K562 (cell line): ENCODE data around the gene TMEM209. TPM values are rescaled to one million over a fixed set of nuclear protein-coding genes. Genes with fewer than 3 reads are reported as not detected.
A peak's percentile ranks its signal among the peaks of the same experiment; 100 is the strongest.

Experiments used
- ATAC-seq: fragments of 200-7000 bp; cut with Tn5 transposase; 3 replicates; pipeline ENCODE4 v1.9.1; 2020; ENCODE audit warnings: moderate library complexity
- BruUV-seq: library from RNA; stranded (reverse); fragments of 400-500 nt; replicated peaks from 2 replicates; lab custom pipeline; 2021; lab: Mats Ljungman, UMichigan
- CTCF ChIA-PET: fragments of 300-600 bp; formaldehyde crosslinking; extraction: SDS; loops from one replicate; lab custom pipeline; 2021; ENCODE audit warnings: low intra/inter-chr PET ratio; lab: Yijun Ruan, JAX
- POLR2A ChIA-PET: fragments of 300-600, 350-650 bp; sonication (Branson Sonifier 250); formaldehyde crosslinking; extraction: SDS; loops from one replicate; lab custom pipeline; 2021; ENCODE audit warnings: antibody characterized with exemption, inconsistent platforms; lab: Yijun Ruan, JAX
- DNase-seq, 4 experiments: peaks; one replicate each; pipeline versions ENCODE4 v3.0.0 to v3.0.0-alpha.2; 2011 to 2018; ENCODE audit warnings: low spot score in 3 of 4, mixed read lengths in 3 of 4; ENCODE audit errors: extremely low read depth in 1 of 4
- FAIRE-seq: peaks from 2 replicates; lab custom pipeline; 2011; peaks lifted over from hg19 to GRCh38; lab: Jason Lieb, UNC
- H2AFZ ChIP-seq: 2 replicates; pipeline ENCODE4 v1.6.0; 2011; ENCODE audit warnings: low read depth, low read length, control low read depth, inconsistent platforms
- H3K27ac ChIP-seq: fragments of 200-600 bp; 3 replicates; pipeline ENCODE4 v1.8.0; 2011; ENCODE audit warnings: low read depth, mild to moderate bottlenecking, control low read depth, inconsistent platforms, low read length, moderate library complexity, mixed read lengths; ENCODE audit errors: extremely low read depth
- H3K27me3 ChIP-seq, 2 experiments: fragments of 300-600 bp in 1 of 2; 2 replicates in 1 of 2; 3 replicates in 1 of 2; pipeline versions ENCODE4 v1.6.0 to v1.8.0; 2011; ENCODE audit warnings: inconsistent platforms in 2 of 2, low read length in 2 of 2, mild to moderate bottlenecking in 1 of 2, mixed read lengths in 1 of 2, moderate library complexity in 1 of 2; ENCODE audit not compliant: control insufficient read depth in 2 of 2, insufficient read depth in 2 of 2
- H3K36me3 ChIP-seq: fragments of 300-600 bp; 3 replicates; pipeline ENCODE4 v1.8.0; 2011; ENCODE audit warnings: mild to moderate bottlenecking, low read length, inconsistent platforms; ENCODE audit not compliant: control insufficient read depth, insufficient read depth
- H3K4me1 ChIP-seq, 2 experiments: fragments of 200-600 bp in 1 of 2; replicated peaks in 1 of 2; 2 replicates in 1 of 2; 3 replicates in 1 of 2; pipeline versions ENCODE4 v1.5.1 to v1.8.0; 2011; ENCODE audit warnings: inconsistent platforms in 2 of 2, low read length in 2 of 2, mild to moderate bottlenecking in 1 of 2, mixed read lengths in 1 of 2, moderate library complexity in 1 of 2; ENCODE audit not compliant: control insufficient read depth in 2 of 2, insufficient read depth in 2 of 2
- H3K4me2 ChIP-seq: 2 replicates; pipeline ENCODE4 v1.6.1; 2011; ENCODE audit warnings: low read length, control low read depth, inconsistent platforms, mixed read lengths; ENCODE audit not compliant: insufficient read depth
- H3K4me3 ChIP-seq: fragments of 200-600 bp; sonication (generic), shearing (Covaris generic); 2 replicates; pipeline ENCODE4 v1.5.1; 2016; ENCODE audit warnings: control low read depth, inconsistent platforms
- H3K79me2 ChIP-seq: fragments of 200-600 bp; 3 replicates; pipeline ENCODE4 v1.8.0; 2011; ENCODE audit warnings: low read length, inconsistent platforms; ENCODE audit not compliant: control insufficient read depth, insufficient read depth
- H3K9ac ChIP-seq, 2 experiments: 2 replicates each; pipeline versions ENCODE4 v1.6.0 to v1.6.1; 2011; ENCODE audit warnings: low read depth in 2 of 2, low read length in 2 of 2, control low read depth in 1 of 2, inconsistent platforms in 1 of 2, mild to moderate bottlenecking in 1 of 2, mixed read lengths in 1 of 2; ENCODE audit not compliant: insufficient read depth in 1 of 2
- H3K9me1 ChIP-seq: one replicate; pipeline ENCODE4 v1.6.0; 2011; ENCODE audit warnings: inconsistent platforms, mild to moderate bottlenecking, low read length, moderate library complexity; ENCODE audit not compliant: control insufficient read depth, insufficient read depth
- H3K9me3 ChIP-seq: replicated peaks from 2 replicates; pipeline ENCODE4 v1.5.1; 2011; ENCODE audit warnings: low read depth, low read length, inconsistent platforms; ENCODE audit not compliant: control insufficient read depth, insufficient read depth
- H4K20me1 ChIP-seq: replicated peaks from 2 replicates; pipeline ENCODE4 v1.6.1; 2011; ENCODE audit warnings: low read length, inconsistent platforms, mixed read lengths; ENCODE audit not compliant: control insufficient read depth, insufficient read depth
- CC2D1A ChIP-seq: fragments of 450-650 bp; IDR thresholded peaks from 2 replicates; pipeline ENCODE4 v1.6.1; 2017; ENCODE audit warnings: mild to moderate bottlenecking
- CEBPG ChIP-seq, 3 experiments: fragments of 200-800 bp in 1 of 3; sonication (Bioruptor generic) in 1 of 3; sonication (generic) in 1 of 3; formaldehyde crosslinking in 1 of 3; IDR thresholded peaks in 2 of 3; conservative IDR thresholded peaks in 1 of 3; 2 replicates each; pipeline versions ENCODE4 v1.6.1 to v1.8.0; 2016 to 2022; ENCODE audit warnings: missing compliant biosample characterization in 2 of 3, missing genetic modification characterization in 2 of 3, mild to moderate bottlenecking in 1 of 3, missing genetic modification reagents in 1 of 3
- ETS2 ChIP-seq: IDR thresholded peaks from 2 replicates; pipeline ENCODE4 v1.6.1; 2016; ENCODE audit warnings: borderline replicate concordance, missing genetic modification characterization, mild to moderate bottlenecking, moderate library complexity, missing compliant biosample characterization; ENCODE audit not compliant: poor library complexity, severe bottlenecking
- ETV1 ChIP-seq: fragments of 450-650 bp; conservative IDR thresholded peaks from 2 replicates; pipeline ENCODE4 v1.6.1; 2016; ENCODE audit warnings: missing genetic modification characterization, control low read depth, low read depth, missing compliant biosample characterization
- NFYB ChIP-seq: IDR thresholded peaks from 2 replicates; pipeline ENCODE4 v1.6.1; 2011; ENCODE audit warnings: mild to moderate bottlenecking, moderate library complexity; ENCODE audit not compliant: insufficient read length; ENCODE audit errors: extremely low read depth
- PCBP2 ChIP-seq: fragments of 200-400 bp; formaldehyde crosslinking; IDR thresholded peaks from 2 replicates; pipeline ENCODE4 v1.6.1; 2018; ENCODE audit warnings: low read length, low read depth, mild to moderate bottlenecking, moderate library complexity; ENCODE audit not compliant: poor library complexity, severe bottlenecking
- RCOR1 ChIP-seq, 2 experiments: IDR thresholded peaks; 2 replicates each; pipeline ENCODE4 v1.6.1; 2012; ENCODE audit warnings: low read depth in 2 of 2, low read length in 2 of 2, borderline replicate concordance in 1 of 2, improper control_type of control experiment in 1 of 2
- SMARCA5 ChIP-seq: fragments of 450-650 bp; IDR thresholded peaks from 2 replicates; pipeline ENCODE4 v1.6.1; 2016
- SP2 ChIP-seq: IDR thresholded peaks from 2 replicates; pipeline ENCODE4 v1.6.1; 2011; ENCODE audit warnings: mild to moderate bottlenecking, low read depth, low read length, moderate library complexity; ENCODE audit not compliant: poor library complexity, severe bottlenecking; ENCODE audit errors: extremely low read depth
- ZNF445 ChIP-seq: fragments of 250-450 bp; sonication (Bioruptor Pico); IDR thresholded peaks from 2 replicates; pipeline ENCODE4 v1.4.0; 2020; ENCODE audit warnings: low read depth, mild to moderate bottlenecking, moderate library complexity
- WGBS: fragments of 100-300 bp; shearing (Covaris generic); methylation state at CpG from one replicate; pipeline ENCODE4 v1.1.6; 2016; ENCODE audit warnings: low coverage, mixed read lengths; ENCODE audit not compliant: insufficient coverage; ENCODE audit errors: missing lambda C conversion rate; 5-methylcytosine and 5-hydroxymethylcytosine counted together
- in situ Hi-C: fragments of 300-500 bp; cut with MboI; formaldehyde crosslinking; loops from 4 replicates; pipeline ENCODE4 v1.15.0; 2018; ENCODE audit warnings: inconsistent platforms, mixed read lengths
- intact Hi-C: fragments of 100-400 bp; cut with micrococcal nuclease; formaldehyde crosslinking; loops from 2 replicates; pipeline ENCODE4 v1.14.2; 2022
- polyA plus RNA-seq, 8 experiments: library from polyadenylated mRNA; depleted of rRNA in 4 of 8; stranded (reverse) in 5 of 8; unstranded in 3 of 8; fragments of >200 nt; fragmentation: Nextera tagmentation in 2 of 8; fragmentation: Illumina TruSeq in 1 of 8; extraction: Ambion mirVana in 2 of 8; extraction: Trizol in 1 of 8; gene quantifications; 2 replicates each; pipeline versions ENCODE4 v1.2.1 to v1.2.3, GENCODE V29; 2011 to 2014; ENCODE audit warnings: inconsistent platforms in 1 of 8, missing spikeins in 1 of 8
- total RNA-seq, 7 experiments: library from RNA; depleted of rRNA in 6 of 7; stranded (reverse); fragments of >200 nt in 6 of 7; fragmentation: Illumina TruSeq in 2 of 7; extraction: Trizol in 2 of 7; gene quantifications; 2 replicates each; pipeline versions ENCODE4 v1.2.1 to v1.2.3, GENCODE V29; 2011 to 2021; ENCODE audit warnings: low replicate concordance in 1 of 7
- TF ChIP-seq, protein P1 (sequence below), 2 experiments: IDR thresholded peaks in 1 of 2; conservative IDR thresholded peaks in 1 of 2; 2 replicates each; pipeline ENCODE4 v1.6.1; 2016; ENCODE audit warnings: low read depth in 2 of 2, mild to moderate bottlenecking in 1 of 2, missing compliant biosample characterization in 1 of 2, missing genetic modification characterization in 1 of 2, moderate library complexity in 1 of 2
- TF ChIP-seq, protein P2 (sequence below): fragments of 450-650 bp; formaldehyde crosslinking; conservative IDR thresholded peaks from 2 replicates; pipeline ENCODE4 v1.4.0; 2022; ENCODE audit warnings: mild to moderate bottlenecking, missing genetic modification characterization
- TF ChIP-seq, protein P3 (sequence below): sonication (generic); formaldehyde crosslinking; IDR thresholded peaks from 2 replicates; pipeline ENCODE4 v1.8.1; 2023; ENCODE audit warnings: mild to moderate bottlenecking, missing genetic modification reagents

The TMEM209 gene
- total and polyA plus RNA-seq, 9 of the 15 experiments (the other 6 are each of a cell fraction or from before 2014, with no cell fraction given), result 36.8 to 116 (median 76.6) TPM

DNA sequence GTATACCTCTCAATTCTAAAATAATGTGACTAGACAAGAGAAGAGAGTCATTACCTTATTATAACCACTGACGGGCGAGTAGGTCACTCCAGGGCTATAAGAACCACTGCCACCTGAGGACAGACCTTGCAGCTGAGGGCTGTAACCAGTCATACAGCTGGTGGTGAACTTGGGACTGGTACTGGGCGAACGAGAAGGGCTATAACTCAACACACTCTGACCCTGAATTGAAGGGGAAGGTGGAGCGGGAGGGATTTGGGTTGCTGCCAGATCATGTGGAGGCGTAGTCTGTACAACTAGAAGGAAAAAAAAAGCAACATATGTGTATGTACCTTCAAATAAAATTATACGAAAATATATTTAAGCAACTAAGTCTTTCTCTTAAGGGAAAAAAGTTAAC, 3.4 kb downstream of the TMEM209 start (continued):
- TF ChIP-seq RCOR1 (IDR thresholded peaks at IDR 0.05; ENCODE audit: borderline replicate concordance in 1 of 2, low read depth in 2 of 2, low read length in 2 of 2) (0 out of 4 replicates have a peak, but pooled peaks of 1 of the 2 experiments have one; percentile 12), ZNF445 (CRISPR knock-in tag) (no peak)
- TF ChIP-seq, protein P1, sequence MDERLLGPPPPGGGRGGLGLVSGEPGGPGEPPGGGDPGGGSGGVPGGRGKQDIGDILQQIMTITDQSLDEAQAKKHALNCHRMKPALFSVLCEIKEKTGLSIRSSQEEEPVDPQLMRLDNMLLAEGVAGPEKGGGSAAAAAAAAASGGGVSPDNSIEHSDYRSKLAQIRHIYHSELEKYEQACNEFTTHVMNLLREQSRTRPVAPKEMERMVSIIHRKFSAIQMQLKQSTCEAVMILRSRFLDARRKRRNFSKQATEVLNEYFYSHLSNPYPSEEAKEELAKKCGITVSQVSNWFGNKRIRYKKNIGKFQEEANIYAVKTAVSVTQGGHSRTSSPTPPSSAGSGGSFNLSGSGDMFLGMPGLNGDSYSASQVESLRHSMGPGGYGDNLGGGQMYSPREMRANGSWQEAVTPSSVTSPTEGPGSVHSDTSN (CRISPR knock-in tag; IDR thresholded peaks at IDR 0.05; ENCODE audit: low read depth), result no peak
- TF ChIP-seq, protein P1 (tag; conservative IDR thresholded peaks at IDR 0.05; ENCODE audit: low read depth), result peak; percentile 74

DNA sequence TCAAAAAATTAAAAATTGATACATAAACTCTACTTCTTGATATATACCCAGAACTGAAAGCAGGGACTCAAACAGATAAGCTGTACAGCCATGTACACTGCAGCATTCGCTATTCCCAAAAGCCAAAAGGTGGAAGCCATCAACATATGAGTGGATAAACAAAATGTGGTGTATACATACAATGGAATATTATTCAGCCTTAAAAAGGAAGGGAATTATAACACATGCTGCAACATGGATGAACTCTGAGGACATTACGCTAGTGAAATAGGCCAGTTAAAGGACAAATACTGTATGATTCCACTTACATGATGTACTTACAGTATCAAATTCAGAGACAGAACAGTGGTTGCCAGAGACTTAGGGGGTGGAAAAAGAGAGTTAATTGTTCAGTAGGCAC, 8.1 kb downstream of the TMEM209 start:
- DNase-seq, result no peak
- Histone ChIP-seq H3K27ac (no peak overlapping the region), H3K4me3 (no peak overlapping the region), H3K9me3 (no peaks in the 10 kb centered on the region), H3K27me3 (no peaks in the 10 kb centered on the region), H3K79me2 (peaks cover 37% of the 10 kb centered on the region), H4K20me1 (no peaks in the 10 kb centered on the region), H3K4me2 (no peak overlapping the region), H3K9ac (no peak overlapping the region), H3K4me1 (peaks cover 6 to 10% of the 10 kb centered on the region in 2 experiments; a peak in 4 of 5 replicates), H3K36me3 (peaks cover 95% of the 10 kb centered on the region), H3K9me1 (no peaks in the 10 kb centered on the region), H2AFZ (no peak overlapping the region)
- in situ Hi-C loops, result no loop called here
- 97% methylated on average over 2 of the region's 2 CpGs for WGBS
- ChIA-PET POLR2A (interaction anchor here (1.2 to 1.3 kb wide), 2 partner anchors 10 to 12 kb away, joined by 4 to 6 read pairs; no protein-coding TSS in a partner anchor), CTCF (no interaction called here)
- no TSS peak for BruUV-seq
- FAIRE-seq, result no peak
- intact Hi-C loops, result no loop called here
- ATAC-seq, result no peak
- TF ChIP-seq, protein P2, sequence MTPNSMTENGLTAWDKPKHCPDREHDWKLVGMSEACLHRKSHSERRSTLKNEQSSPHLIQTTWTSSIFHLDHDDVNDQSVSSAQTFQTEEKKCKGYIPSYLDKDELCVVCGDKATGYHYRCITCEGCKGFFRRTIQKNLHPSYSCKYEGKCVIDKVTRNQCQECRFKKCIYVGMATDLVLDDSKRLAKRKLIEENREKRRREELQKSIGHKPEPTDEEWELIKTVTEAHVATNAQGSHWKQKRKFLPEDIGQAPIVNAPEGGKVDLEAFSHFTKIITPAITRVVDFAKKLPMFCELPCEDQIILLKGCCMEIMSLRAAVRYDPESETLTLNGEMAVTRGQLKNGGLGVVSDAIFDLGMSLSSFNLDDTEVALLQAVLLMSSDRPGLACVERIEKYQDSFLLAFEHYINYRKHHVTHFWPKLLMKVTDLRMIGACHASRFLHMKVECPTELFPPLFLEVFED, result no peak
- TF ChIP-seq SP2 (no peak), NFYB (no peak), ETV1 (no peak), SMARCA5 (no peak), CC2D1A (no peak), PCBP2 (no peak), ETS2 (no peak), CEBPG (CRISPR knock-in tag; IDR thresholded peaks at IDR 0.05) (no peak), CEBPG (tag; conservative IDR thresholded peaks at IDR 0.05 in 1 of 2, IDR thresholded peaks at IDR 0.05 in 1 of 2) (no peak)
- TF ChIP-seq, protein P3, sequence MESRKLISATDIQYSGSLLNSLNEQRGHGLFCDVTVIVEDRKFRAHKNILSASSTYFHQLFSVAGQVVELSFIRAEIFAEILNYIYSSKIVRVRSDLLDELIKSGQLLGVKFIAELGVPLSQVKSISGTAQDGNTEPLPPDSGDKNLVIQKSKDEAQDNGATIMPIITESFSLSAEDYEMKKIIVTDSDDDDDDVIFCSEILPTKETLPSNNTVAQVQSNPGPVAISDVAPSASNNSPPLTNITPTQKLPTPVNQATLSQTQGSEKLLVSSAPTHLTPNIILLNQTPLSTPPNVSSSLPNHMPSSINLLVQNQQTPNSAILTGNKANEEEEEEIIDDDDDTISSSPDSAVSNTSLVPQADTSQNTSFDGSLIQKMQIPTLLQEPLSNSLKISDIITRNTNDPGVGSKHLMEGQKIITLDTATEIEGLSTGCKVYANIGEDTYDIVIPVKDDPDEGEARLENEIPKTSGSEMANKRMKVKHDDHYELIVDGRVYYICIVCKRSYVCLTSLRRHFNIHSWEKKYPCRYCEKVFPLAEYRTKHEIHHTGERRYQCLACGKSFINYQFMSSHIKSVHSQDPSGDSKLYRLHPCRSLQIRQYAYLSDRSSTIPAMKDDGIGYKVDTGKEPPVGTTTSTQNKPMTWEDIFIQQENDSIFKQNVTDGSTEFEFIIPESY (CRISPR knock-in tag), result no peak
